Measurements from ENCODE around the gene LSM4. TPM values are rescaled to one million over a fixed set of nuclear protein-coding genes. Genes with fewer than 3 reads are reported as not detected.
A peak's percentile ranks its signal among the peaks of the same experiment; 100 is the strongest.

The LSM4 gene
- total RNA-seq, 1 donor from 2014 or later: 73.0 TPM

- no peaks in the 10 kb centered on the region for H3K9me3 Mint-ChIP-seq (ENCODE audit: low read depth)
- no peaks in the 10 kb centered on the region for H3K27me3 Mint-ChIP-seq (ENCODE audit: low read depth)
Measured at GRCh38 chr19:18280247-18281081, 42.4 kb downstream of the LSM4 start.

GRCh38 chr19:18279516-18280246 is 43.2 kb downstream of the LSM4 start:
- H3K27ac Mint-ChIP-seq (ENCODE audit: unreplicated experiment): peak overlapping the region; percentile 97
- peak overlapping the region; percentile 91 for H3K4me3 Mint-ChIP-seq (ENCODE audit: unreplicated experiment)
- no peaks in the 10 kb centered on the region for H3K9me3 Mint-ChIP-seq (ENCODE audit: low read depth)
- TF ChIP-seq, protein P1, sequence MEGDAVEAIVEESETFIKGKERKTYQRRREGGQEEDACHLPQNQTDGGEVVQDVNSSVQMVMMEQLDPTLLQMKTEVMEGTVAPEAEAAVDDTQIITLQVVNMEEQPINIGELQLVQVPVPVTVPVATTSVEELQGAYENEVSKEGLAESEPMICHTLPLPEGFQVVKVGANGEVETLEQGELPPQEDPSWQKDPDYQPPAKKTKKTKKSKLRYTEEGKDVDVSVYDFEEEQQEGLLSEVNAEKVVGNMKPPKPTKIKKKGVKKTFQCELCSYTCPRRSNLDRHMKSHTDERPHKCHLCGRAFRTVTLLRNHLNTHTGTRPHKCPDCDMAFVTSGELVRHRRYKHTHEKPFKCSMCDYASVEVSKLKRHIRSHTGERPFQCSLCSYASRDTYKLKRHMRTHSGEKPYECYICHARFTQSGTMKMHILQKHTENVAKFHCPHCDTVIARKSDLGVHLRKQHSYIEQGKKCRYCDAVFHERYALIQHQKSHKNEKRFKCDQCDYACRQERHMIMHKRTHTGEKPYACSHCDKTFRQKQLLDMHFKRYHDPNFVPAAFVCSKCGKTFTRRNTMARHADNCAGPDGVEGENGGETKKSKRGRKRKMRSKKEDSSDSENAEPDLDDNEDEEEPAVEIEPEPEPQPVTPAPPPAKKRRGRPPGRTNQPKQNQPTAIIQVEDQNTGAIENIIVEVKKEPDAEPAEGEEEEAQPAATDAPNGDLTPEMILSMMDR (IDR thresholded peaks at IDR 0.05): peak; percentile 89
- peaks cover 47% of the 10 kb centered on the region for H3K4me1 Mint-ChIP-seq (ENCODE audit: low read depth)
- no peak for DNase-seq (ENCODE audit: low spot score)
- H3K27me3 Mint-ChIP-seq (ENCODE audit: low read depth): no peaks in the 10 kb centered on the region
- H3K36me3 Mint-ChIP-seq (ENCODE audit: low read depth): peaks cover 15% of the 10 kb centered on the region

More at GRCh38 chr19:18280247-18281081, 42.4 kb downstream of the LSM4 start:
- Mint-ChIP-seq H3K4me3 (ENCODE audit: unreplicated experiment) (peak overlapping the region; percentile 91), H3K4me1 (ENCODE audit: low read depth) (peaks cover 45% of the 10 kb centered on the region), H3K36me3 (ENCODE audit: low read depth) (peaks cover 15% of the 10 kb centered on the region), H3K27ac (ENCODE audit: unreplicated experiment) (peak overlapping the region; percentile 98)
- TF ChIP-seq, protein P1 (IDR thresholded peaks at IDR 0.05): no peak
- no peak for DNase-seq (ENCODE audit: low spot score)

GRCh38 chr19:18279266-18279515 is 43.7 kb downstream of the LSM4 start:
- TF ChIP-seq, protein P1 (IDR thresholded peaks at IDR 0.05): no peak
- Mint-ChIP-seq H3K27ac (ENCODE audit: unreplicated experiment) (peak overlapping the region; percentile 97), H3K4me1 (ENCODE audit: low read depth) (peaks cover 52% of the 10 kb centered on the region), H3K4me3 (ENCODE audit: unreplicated experiment) (peak overlapping the region; percentile 91), H3K27me3 (ENCODE audit: low read depth) (no peaks in the 10 kb centered on the region), H3K36me3 (ENCODE audit: low read depth) (peaks cover 15% of the 10 kb centered on the region), H3K9me3 (ENCODE audit: low read depth) (no peaks in the 10 kb centered on the region)
- DNase-seq (ENCODE audit: low spot score): no peak

DNA sequence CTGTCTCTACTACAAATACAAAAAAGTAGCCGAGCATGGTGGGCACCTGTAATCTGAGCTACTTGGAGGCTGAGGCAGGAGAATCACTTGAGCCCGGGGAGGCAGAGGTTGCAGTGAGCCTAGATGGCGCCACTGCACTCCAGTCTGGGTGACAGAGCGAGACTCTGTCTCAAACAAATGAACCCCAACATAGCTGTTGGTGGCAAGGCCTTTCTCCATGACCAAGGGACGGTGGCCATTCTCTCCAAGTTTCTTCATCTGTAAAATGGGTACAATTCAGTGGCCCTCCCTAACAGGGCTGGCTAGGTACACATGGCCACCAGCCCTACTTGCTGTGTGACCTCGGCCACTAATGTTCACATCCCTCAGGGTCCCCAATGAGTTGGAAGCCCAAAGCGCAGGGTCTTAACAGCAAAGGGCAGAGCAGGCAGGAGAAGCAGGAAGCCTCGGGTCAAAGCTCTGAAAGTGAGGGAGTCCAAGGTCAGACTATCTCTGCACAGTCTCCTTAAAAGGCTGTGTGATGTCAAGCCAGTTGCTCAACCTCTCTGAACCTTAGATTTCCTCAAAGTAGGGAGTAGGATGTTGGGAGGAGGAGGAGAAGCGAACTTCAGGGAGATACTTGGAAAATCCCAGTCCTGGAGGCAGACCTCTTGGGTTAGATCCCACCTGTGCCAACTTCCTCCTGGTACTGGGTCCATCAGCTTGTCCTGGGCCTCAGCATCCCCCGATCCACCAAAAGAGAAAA is 44.2 kb downstream of the LSM4 start:
- Mint-ChIP-seq H3K4me1 (ENCODE audit: low read depth) (peaks cover 52% of the 10 kb centered on the region), H3K9me3 (ENCODE audit: low read depth) (no peaks in the 10 kb centered on the region), H3K4me3 (ENCODE audit: unreplicated experiment) (peak overlapping the region; percentile 91), H3K27ac (ENCODE audit: unreplicated experiment) (peak overlapping the region; percentile 97), H3K36me3 (ENCODE audit: low read depth) (peaks cover 15% of the 10 kb centered on the region), H3K27me3 (ENCODE audit: low read depth) (no peaks in the 10 kb centered on the region)
- no peak for DNase-seq (ENCODE audit: low spot score)
- TF ChIP-seq, protein P1 (IDR thresholded peaks at IDR 0.05): peak; percentile 71

GRCh38 chr19:18274781-18275356 is 48.0 kb downstream of the LSM4 start:
- H3K27ac Mint-ChIP-seq (ENCODE audit: unreplicated experiment): peak overlapping the region; percentile 93
- DNase-seq (ENCODE audit: low spot score): no peak
- H3K36me3 Mint-ChIP-seq (ENCODE audit: low read depth): peaks cover 14% of the 10 kb centered on the region
- H3K9me3 Mint-ChIP-seq (ENCODE audit: low read depth): no peaks in the 10 kb centered on the region
- H3K4me1 Mint-ChIP-seq (ENCODE audit: low read depth): peaks cover 42% of the 10 kb centered on the region
- TF ChIP-seq, protein P1 (IDR thresholded peaks at IDR 0.05): peak; percentile 21
- H3K4me3 Mint-ChIP-seq (ENCODE audit: unreplicated experiment): peak overlapping the region; percentile 8
- no peaks in the 10 kb centered on the region for H3K27me3 Mint-ChIP-seq (ENCODE audit: low read depth)
